Esophagus squamous epithelium (tissue), 5 donors: ENCODE results near the gene KCNQ1. TPM values are rescaled to one million over a fixed set of nuclear protein-coding genes. Genes with fewer than 3 reads are reported as not detected.

Experiments used
- DNase-seq: peaks from one replicate; lab custom pipeline; 2025; lab: John Stamatoyannopoulos, UW
- H3K27ac ChIP-seq, 4 donors: fragments of 200-600 bp; sonication (generic); one replicate each; pipeline ENCODE4 v1.5.1; 2016 to 2019; ENCODE audit warnings: mild to moderate bottlenecking in 1 of 4
- H3K27me3 ChIP-seq, 4 donors: fragments of 200-600 bp; sonication (generic); 1 replicate in 3 of 4; 2 replicates in 1 of 4; pipeline versions ENCODE4 v1.5.1 to v1.6.0; 2017 to 2021; ENCODE audit warnings: antibody characterized with exemption in 1 of 4
- H3K36me3 ChIP-seq, 3 donors: fragments of 200-600 bp; sonication (generic); one replicate each; pipeline ENCODE4 v1.5.1; 2016 to 2019
- H3K4me1 ChIP-seq, 3 donors: fragments of 200-600 bp; sonication (generic); one replicate each; pipeline ENCODE4 v1.5.1; 2017 to 2019
- H3K4me3 ChIP-seq, 4 donors: fragments of 200-600 bp; sonication (generic); 1 replicate in 3 of 4; 2 replicates in 1 of 4; pipeline ENCODE4 v1.5.1; 2016 to 2019; ENCODE audit warnings: mild to moderate bottlenecking in 2 of 4, moderate library complexity in 1 of 4
- H3K9me3 ChIP-seq, 3 donors: fragments of 200-600 bp; sonication (generic); one replicate each; pipeline ENCODE4 v1.5.1; 2016 to 2019
- POLR2A ChIP-seq, 4 donors: fragments of 450-650 bp; IDR thresholded peaks; one replicate each; pipeline ENCODE4 v1.6.1; 2017; ENCODE audit warnings: antibody characterized with exemption in 4 of 4, mild to moderate bottlenecking in 4 of 4, moderate library complexity in 3 of 4
- WGBS, 2 donors: methylation state at CpG; one replicate each; pipeline ENCODE4 v1.1.5; 2018; 5-methylcytosine and 5-hydroxymethylcytosine counted together
- intact Hi-C: fragments of 100-400 bp; cut with DNase I; formaldehyde crosslinking; loops from one replicate; pipeline ENCODE4 v1.15.0; 2022
- total RNA-seq, 4 donors: library from RNA; depleted of rRNA; stranded (reverse); fragments of >200 nt; gene quantifications; one replicate each; pipeline ENCODE4 v1.1.0, GENCODE V29; 2016
- TF ChIP-seq, protein P1 (sequence below), 6 experiments: fragments of 450-650 bp in 4 of 6; fragments of 200-600 bp in 2 of 6; sonication (generic) in 2 of 6; IDR thresholded peaks; one replicate each; pipeline ENCODE4 v1.5.1; 2016 to 2019; ENCODE audit warnings: antibody characterized with exemption in 6 of 6, mild to moderate bottlenecking in 4 of 6, moderate library complexity in 4 of 6
- donor health status: DM: yes; HTN: yes; CAD: no.

KCNQ1 gene
- total RNA-seq, 4 donors from 2014 or later = 0.61 to 3.1 (median 0.72) TPM

DNA sequence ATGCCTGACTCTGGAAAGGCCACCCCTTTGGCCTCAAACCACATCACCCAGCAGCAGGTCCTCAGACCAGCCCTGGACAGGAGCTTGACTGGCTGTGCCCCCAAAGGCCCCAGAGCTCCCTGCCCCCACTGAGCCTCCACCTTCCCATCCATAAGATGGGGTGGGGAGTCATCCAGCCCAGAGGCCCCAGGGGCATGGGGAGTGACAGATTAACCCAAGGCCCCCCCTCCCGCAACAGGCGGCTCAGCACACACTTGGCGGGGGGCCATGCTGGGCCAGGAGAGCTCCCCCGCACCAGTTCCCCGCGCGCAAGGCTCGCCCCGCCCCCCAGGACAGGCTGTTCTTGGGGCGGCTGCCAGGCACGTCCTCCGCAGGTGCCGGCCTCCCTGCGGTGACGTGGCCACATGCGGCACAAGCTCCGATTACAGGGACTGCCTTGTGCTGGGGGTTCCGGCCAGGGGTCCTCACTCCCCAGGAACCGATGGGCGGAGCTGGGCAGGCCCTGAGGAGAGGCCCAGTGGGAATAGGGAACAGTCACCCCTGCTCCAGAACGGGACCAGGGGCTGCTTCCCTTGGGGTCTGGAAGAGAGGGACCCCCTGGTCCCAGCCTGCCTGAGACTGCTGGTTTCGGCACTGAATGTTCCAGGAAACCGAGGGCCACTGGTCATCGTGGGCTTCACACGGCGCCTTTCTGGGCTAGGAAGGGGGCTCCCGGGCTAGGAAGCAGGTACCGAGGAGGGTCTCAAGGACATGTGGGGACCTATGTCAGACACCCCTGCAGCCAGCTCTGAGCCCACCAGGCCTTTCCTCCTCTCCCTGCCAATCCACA, 445.9 kb downstream of the KCNQ1 start:
- Histone ChIP-seq H3K4me1 (peaks cover 31 to 59% (median 41%) of the 10 kb centered on the region in 3 donors), H3K4me3 (no peak overlapping the region), H3K27ac (peak overlapping the region in 2 of 4 donors; percentile 65 to 71), H3K27me3 (peaks cover 0 to 6% (median 0%) of the 10 kb centered on the region in 4 donors), H3K36me3 (no peaks in the 10 kb centered on the region), H3K9me3 (no peaks in the 10 kb centered on the region)
- 60% methylated on average over 1 of the region's 28 CpGs; no CpG with 5 or more reads in 1 of the 2 donors for WGBS, 2 donors
- intact Hi-C loops = no loop called here
- TF ChIP-seq, protein P1, sequence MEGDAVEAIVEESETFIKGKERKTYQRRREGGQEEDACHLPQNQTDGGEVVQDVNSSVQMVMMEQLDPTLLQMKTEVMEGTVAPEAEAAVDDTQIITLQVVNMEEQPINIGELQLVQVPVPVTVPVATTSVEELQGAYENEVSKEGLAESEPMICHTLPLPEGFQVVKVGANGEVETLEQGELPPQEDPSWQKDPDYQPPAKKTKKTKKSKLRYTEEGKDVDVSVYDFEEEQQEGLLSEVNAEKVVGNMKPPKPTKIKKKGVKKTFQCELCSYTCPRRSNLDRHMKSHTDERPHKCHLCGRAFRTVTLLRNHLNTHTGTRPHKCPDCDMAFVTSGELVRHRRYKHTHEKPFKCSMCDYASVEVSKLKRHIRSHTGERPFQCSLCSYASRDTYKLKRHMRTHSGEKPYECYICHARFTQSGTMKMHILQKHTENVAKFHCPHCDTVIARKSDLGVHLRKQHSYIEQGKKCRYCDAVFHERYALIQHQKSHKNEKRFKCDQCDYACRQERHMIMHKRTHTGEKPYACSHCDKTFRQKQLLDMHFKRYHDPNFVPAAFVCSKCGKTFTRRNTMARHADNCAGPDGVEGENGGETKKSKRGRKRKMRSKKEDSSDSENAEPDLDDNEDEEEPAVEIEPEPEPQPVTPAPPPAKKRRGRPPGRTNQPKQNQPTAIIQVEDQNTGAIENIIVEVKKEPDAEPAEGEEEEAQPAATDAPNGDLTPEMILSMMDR (IDR thresholded peaks at IDR 0.05) = no peak
- TF ChIP-seq POLR2A (IDR thresholded peaks at IDR 0.05) = no peak
- DNase-seq = no peak

- H3K27ac ChIP-seq = peak overlapping the region; percentile 65 to 79 (median 68)
- DNase-seq = no peak
- H3K4me3 ChIP-seq = peak overlapping the region; percentile 18 to 68 (median 48)
- TF ChIP-seq POLR2A (IDR thresholded peaks at IDR 0.05) = no peak
- TF ChIP-seq, protein P1 (IDR thresholded peaks at IDR 0.05) = no peak
- no peaks in the 10 kb centered on the region for H3K36me3 ChIP-seq
- WGBS, 2 donors = 6 to 36% methylated on average over 6 of the region's 17 CpGs
- H3K9me3 ChIP-seq = no peaks in the 10 kb centered on the region
- intact Hi-C loops = no loop called here
- peaks cover 28 to 51% (median 35%) of the 10 kb centered on the region in 3 donors for H3K4me1 ChIP-seq
- peaks cover 0 to 4% (median 0%) of the 10 kb centered on the region in 4 donors for H3K27me3 ChIP-seq
Observed at GRCh38 chr11:2891326-2892214, 446.8 kb downstream of the KCNQ1 start.

- DNase-seq = no peak
- Histone ChIP-seq H3K9me3 (no peaks in the 10 kb centered on the region), H3K4me3 (peak overlapping the region; percentile 18 to 68 (median 48)), H3K27ac (peak overlapping the region; percentile 65 to 79 (median 68)), H3K36me3 (no peaks in the 10 kb centered on the region), H3K4me1 (peaks cover 28 to 43% (median 34%) of the 10 kb centered on the region in 3 donors), H3K27me3 (no peaks in the 10 kb centered on the region)
- 0% methylated on average over 3 to 9 of the region's 34 CpGs for WGBS, 2 donors
- intact Hi-C loops = no loop called here
- no peak for TF ChIP-seq POLR2A (IDR thresholded peaks at IDR 0.05)
- TF ChIP-seq, protein P1 (IDR thresholded peaks at IDR 0.05) = peak; percentile 74 to 88 (median 86)
Observed at GRCh38 chr11:2892215-2892966, 447.6 kb downstream of the KCNQ1 start.

DNA sequence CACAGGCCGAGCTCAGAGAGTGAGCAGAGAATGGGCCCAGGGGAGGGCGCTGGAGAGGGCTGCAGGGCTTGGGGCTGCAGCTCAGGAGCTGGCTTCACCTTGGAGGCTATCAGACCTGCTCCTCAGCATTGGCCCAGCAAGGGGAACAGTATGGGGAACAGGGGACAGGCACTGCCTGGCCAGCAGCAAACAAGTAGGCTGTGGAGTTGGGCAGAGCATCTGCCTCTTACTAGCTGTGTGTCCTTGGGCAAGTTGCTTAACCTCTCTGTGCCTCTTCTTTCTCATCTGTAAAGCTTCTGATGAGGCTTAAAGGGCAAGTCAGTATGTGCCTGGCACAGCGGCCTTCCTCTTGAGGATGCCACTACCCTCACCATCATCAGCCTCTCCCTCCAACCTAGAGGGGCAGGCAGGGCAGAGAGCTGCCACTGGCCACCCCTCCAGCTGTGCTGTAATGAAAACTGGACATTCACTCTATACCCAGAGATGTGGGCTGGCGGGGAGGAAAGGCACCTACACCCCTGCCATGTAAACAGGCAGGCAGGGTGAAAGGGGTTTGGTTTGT, 448.2 kb downstream of the KCNQ1 start:
- Histone ChIP-seq H3K27ac (peak overlapping the region; percentile 65 to 79 (median 68)), H3K4me3 (peak overlapping the region; percentile 18 to 68 (median 48)), H3K4me1 (peaks cover 26 to 41% (median 38%) of the 10 kb centered on the region in 3 donors), H3K27me3 (no peaks in the 10 kb centered on the region), H3K9me3 (no peaks in the 10 kb centered on the region), H3K36me3 (no peaks in the 10 kb centered on the region)
- 80 to 83% methylated on average over 1 of the region's 4 CpGs for WGBS, 2 donors
- DNase-seq = no peak
- no peak for TF ChIP-seq POLR2A (IDR thresholded peaks at IDR 0.05)
- TF ChIP-seq, protein P1 (IDR thresholded peaks at IDR 0.05) = peak in 2 of 6 experiments; percentile 15 to 32
- intact Hi-C loops = no loop called here
